ENCODE results near the gene MOB1A. TPM values are rescaled to one million over a fixed set of nuclear protein-coding genes. Genes with fewer than 3 reads are reported as not detected.

MOB1A gene
- polyA plus RNA-seq, 1 donor from 2014 or later: 39.2 TPM

DNA sequence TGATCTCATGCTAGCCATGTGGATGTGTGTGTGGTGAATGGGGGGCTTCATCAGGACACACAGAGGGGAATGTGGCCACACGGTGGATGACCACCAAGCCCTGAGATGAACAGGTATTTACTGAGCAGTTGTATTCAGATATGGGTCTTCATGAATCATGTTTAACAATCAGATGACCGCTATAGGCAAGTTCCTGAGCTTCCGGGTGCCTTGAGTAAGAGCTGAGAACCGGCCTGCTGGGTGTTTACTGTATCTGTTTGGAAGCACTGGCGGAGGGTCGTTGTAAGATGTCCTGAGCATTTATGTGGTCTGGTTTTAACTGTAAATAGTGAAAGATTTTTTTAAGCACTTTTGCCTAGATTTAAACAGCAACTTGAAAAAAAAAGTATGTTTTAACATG is 74.9 kb downstream of the MOB1A start:
- no peak overlapping the region for H3K9ac ChIP-seq (ENCODE audit: low read length)
- H3F3A ChIP-seq (ENCODE audit: insufficient read depth, low read length, poor library complexity, severe bottlenecking): no peaks in the 10 kb centered on the region
- H3K9me3 ChIP-seq (ENCODE audit: low read length): no peaks in the 10 kb centered on the region
- H4K20me1 ChIP-seq (ENCODE audit: insufficient read depth): no peaks in the 10 kb centered on the region
- H3K27me3 ChIP-seq (ENCODE audit: insufficient read depth, low read depth, low read length): no peaks in the 10 kb centered on the region
- H3K27ac ChIP-seq (ENCODE audit: low read length): no peak overlapping the region
- peaks cover 6% of the 10 kb centered on the region for H3K36me3 ChIP-seq (ENCODE audit: insufficient read depth, low read length)
- H3K4me2 ChIP-seq (ENCODE audit: low read length): no peak overlapping the region
- no peak overlapping the region for H2AFZ ChIP-seq (ENCODE audit: low read depth, low read length)
- TF ChIP-seq SMC3 (conservative IDR thresholded peaks at IDR 0.05; ENCODE audit: poor library complexity) (no peak), EZH2 (IDR thresholded peaks at IDR 0.05; ENCODE audit: borderline replicate concordance, insufficient read depth, low read length, poor library complexity, severe bottlenecking) (no peak), MXI1 (conservative IDR thresholded peaks at IDR 0.05; ENCODE audit: poor library complexity, severe bottlenecking) (no peak), TAF1 (IDR thresholded peaks at IDR 0.05; ENCODE audit: low read depth) (no peak), EP300 (conservative IDR thresholded peaks at IDR 0.05; ENCODE audit: poor library complexity, severe bottlenecking) (no peak), RAD21 (conservative IDR thresholded peaks at IDR 0.05) (no peak), POLR2AphosphoS5 (IDR thresholded peaks at IDR 0.05) (no peak)
- TF ChIP-seq, protein P1, sequence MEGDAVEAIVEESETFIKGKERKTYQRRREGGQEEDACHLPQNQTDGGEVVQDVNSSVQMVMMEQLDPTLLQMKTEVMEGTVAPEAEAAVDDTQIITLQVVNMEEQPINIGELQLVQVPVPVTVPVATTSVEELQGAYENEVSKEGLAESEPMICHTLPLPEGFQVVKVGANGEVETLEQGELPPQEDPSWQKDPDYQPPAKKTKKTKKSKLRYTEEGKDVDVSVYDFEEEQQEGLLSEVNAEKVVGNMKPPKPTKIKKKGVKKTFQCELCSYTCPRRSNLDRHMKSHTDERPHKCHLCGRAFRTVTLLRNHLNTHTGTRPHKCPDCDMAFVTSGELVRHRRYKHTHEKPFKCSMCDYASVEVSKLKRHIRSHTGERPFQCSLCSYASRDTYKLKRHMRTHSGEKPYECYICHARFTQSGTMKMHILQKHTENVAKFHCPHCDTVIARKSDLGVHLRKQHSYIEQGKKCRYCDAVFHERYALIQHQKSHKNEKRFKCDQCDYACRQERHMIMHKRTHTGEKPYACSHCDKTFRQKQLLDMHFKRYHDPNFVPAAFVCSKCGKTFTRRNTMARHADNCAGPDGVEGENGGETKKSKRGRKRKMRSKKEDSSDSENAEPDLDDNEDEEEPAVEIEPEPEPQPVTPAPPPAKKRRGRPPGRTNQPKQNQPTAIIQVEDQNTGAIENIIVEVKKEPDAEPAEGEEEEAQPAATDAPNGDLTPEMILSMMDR (IDR thresholded peaks at IDR 0.05; ENCODE audit: poor library complexity, severe bottlenecking): no peak
- TF ChIP-seq, protein P2, sequence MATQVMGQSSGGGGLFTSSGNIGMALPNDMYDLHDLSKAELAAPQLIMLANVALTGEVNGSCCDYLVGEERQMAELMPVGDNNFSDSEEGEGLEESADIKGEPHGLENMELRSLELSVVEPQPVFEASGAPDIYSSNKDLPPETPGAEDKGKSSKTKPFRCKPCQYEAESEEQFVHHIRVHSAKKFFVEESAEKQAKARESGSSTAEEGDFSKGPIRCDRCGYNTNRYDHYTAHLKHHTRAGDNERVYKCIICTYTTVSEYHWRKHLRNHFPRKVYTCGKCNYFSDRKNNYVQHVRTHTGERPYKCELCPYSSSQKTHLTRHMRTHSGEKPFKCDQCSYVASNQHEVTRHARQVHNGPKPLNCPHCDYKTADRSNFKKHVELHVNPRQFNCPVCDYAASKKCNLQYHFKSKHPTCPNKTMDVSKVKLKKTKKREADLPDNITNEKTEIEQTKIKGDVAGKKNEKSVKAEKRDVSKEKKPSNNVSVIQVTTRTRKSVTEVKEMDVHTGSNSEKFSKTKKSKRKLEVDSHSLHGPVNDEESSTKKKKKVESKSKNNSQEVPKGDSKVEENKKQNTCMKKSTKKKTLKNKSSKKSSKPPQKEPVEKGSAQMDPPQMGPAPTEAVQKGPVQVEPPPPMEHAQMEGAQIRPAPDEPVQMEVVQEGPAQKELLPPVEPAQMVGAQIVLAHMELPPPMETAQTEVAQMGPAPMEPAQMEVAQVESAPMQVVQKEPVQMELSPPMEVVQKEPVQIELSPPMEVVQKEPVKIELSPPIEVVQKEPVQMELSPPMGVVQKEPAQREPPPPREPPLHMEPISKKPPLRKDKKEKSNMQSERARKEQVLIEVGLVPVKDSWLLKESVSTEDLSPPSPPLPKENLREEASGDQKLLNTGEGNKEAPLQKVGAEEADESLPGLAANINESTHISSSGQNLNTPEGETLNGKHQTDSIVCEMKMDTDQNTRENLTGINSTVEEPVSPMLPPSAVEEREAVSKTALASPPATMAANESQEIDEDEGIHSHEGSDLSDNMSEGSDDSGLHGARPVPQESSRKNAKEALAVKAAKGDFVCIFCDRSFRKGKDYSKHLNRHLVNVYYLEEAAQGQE (IDR thresholded peaks at IDR 0.05; ENCODE audit: borderline replicate concordance): no peak
- no peaks in the 10 kb centered on the region for H3K79me2 ChIP-seq (replicated peaks; ENCODE audit: insufficient read depth, low read length)
- H3K4me3 ChIP-seq (ENCODE audit: low read length): no peak overlapping the region
- H3K9me2 ChIP-seq (ENCODE audit: insufficient read depth, low read length): no peaks in the 10 kb centered on the region

Other genes starting within 250 kb of the MOB1A start
- 18.2 and 19.6 TPM in 2 replicates for gene TET3, start 194.0 kb downstream of the MOB1A start, polyA plus RNA-seq
- gene BOLA3, start 31.0 kb downstream of the MOB1A start, polyA plus RNA-seq: 89.1 and 132 TPM in 2 replicates
- 19.3 and 26.3 TPM in 2 replicates for gene MTHFD2, start 19.7 kb upstream of the MOB1A start, polyA plus RNA-seq
- gene SLC4A5, start 164.5 kb upstream of the MOB1A start, polyA plus RNA-seq: 3.2 and 3.9 TPM in 2 replicates
- 160 and 183 TPM in 2 replicates for gene DCTN1, start 201.4 kb upstream of the MOB1A start, polyA plus RNA-seq
- gene C2orf81, start 242.7 kb upstream of the MOB1A start, polyA plus RNA-seq: 1.7 and 3.3 TPM in 2 replicates
- 89.9 and 110 TPM in 2 replicates for gene WDR54, start 242.9 kb upstream of the MOB1A start, polyA plus RNA-seq

Data from neural cell (in vitro differentiated cells).